Measurements from ENCODE around the gene ACADVL. TPM values are rescaled to one million over a fixed set of nuclear protein-coding genes. Genes with fewer than 3 reads are reported as not detected.
"Not testable (repeated sequence)": the region's sequence is repeated elsewhere in the genome, so short reads cannot be mapped to it uniquely, and the experiment has no call there.

Gene ACADVL
- total and polyA plus RNA-seq, 2 of the 4 experiments (the other 2 are of a cell fraction): 139 to 752 TPM

DNA sequence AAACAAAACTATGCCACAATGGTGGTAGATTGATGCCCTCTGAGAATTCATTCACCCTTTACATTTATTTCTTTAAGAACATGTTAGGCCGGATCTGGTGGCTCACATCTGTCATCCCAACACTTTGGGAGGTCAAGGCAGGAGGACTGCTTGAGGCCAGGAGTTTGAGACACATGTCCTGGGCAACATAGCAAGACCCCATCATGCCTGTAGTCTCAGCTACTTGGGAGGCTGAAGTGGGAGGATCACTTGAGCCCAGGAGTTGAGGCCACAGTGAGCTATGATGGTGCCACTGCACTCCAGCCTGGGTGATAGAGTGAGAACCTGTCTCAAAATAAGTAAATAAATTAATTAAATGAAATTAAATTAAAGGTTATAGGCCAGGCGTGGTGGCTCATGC lies 37.6 kb upstream of the ACADVL start:
- H3K4me2 ChIP-seq (ENCODE audit: low read depth, low read length); H4K20me1 ChIP-seq (ENCODE audit: insufficient read depth, low read length); in situ Hi-C loops (cut with MboI; ENCODE audit: low sequenced_read_pairs); intact Hi-C loops (cut with micrococcal nuclease); H3K14ac ChIP-seq (replicated peaks; ENCODE audit: low read depth, low read length); H2AFZ ChIP-seq (replicated peaks; ENCODE audit: low read length, poor library complexity); dilution Hi-C loops (cut with HindIII; ENCODE audit: low sequenced_read_pairs, unreplicated experiment); H3K4me3 ChIP-seq (ENCODE audit: insufficient read depth, low read depth, low read length); H3K27ac ChIP-seq (ENCODE audit: insufficient read depth, low read length); H4K5ac ChIP-seq (ENCODE audit: low read depth, low read length); H3K23ac ChIP-seq (ENCODE audit: low read depth, low read length); H3K4ac ChIP-seq (ENCODE audit: low read depth, low read length); H2AK9ac ChIP-seq (replicated peaks; ENCODE audit: low read depth, low read length, poor library complexity); H4K91ac ChIP-seq (ENCODE audit: insufficient read depth, low read depth, low read length); H3K9me3 ChIP-seq (ENCODE audit: control insufficient read depth, insufficient read depth, low read length); POLR2A ChIA-PET (ENCODE audit: unreplicated experiment); H3K36me3 ChIP-seq (ENCODE audit: control insufficient read depth, insufficient read depth, low read length); H2BK20ac ChIP-seq (ENCODE audit: low read depth, low read length); H2AK5ac ChIP-seq (ENCODE audit: low read depth, low read length); H4K8ac ChIP-seq (ENCODE audit: low read depth in 2 of 2, low read length in 2 of 2); H3K79me1 ChIP-seq (ENCODE audit: low read depth in 1 of 2, low read length in 2 of 2); H2BK120ac ChIP-seq (ENCODE audit: low read depth, low read length); BruUV-seq (replicated peaks); H3K27me3 ChIP-seq (ENCODE audit: control insufficient read depth, insufficient read depth, low read length); ATAC-seq (ENCODE audit: low read depth); H3K9ac ChIP-seq (ENCODE audit: low read depth, low read length); H3K9me1 ChIP-seq (ENCODE audit: insufficient read depth, low read length); DNase-seq; H2BK15ac ChIP-seq (ENCODE audit: low read depth, low read length); H3K4me1 ChIP-seq (ENCODE audit: control insufficient read depth, insufficient read depth, low read length); H2BK5ac ChIP-seq (ENCODE audit: low read depth, low read length, poor library complexity, severe bottlenecking); H3K56ac ChIP-seq (ENCODE audit: extremely low read depth, insufficient read depth, low read length); CTCF ChIA-PET; H3K18ac ChIP-seq (ENCODE audit: low read depth, low read length): not testable (repeated sequence)
- WGBS, 2 experiments (ENCODE audit: extremely low coverage in 2 of 2, insufficient read length in 1 of 2): no CpG with 5 or more reads among the region's 2 CpGs

Measured in IMR-90 (cell line).